Activated CD4-positive, CD25-positive, alpha-beta regulatory T cell (primary cell): ENCODE results near the gene STRBP.

Source experiments
- DNase-seq, 4 experiments: peaks; one replicate each; lab custom pipeline; 2025; lab: John Stamatoyannopoulos, UW

STRBP gene

GRCh38 chr9:123129423-123129822 is 139.0 kb downstream of the STRBP start:
- no peak for DNase-seq

DNA sequence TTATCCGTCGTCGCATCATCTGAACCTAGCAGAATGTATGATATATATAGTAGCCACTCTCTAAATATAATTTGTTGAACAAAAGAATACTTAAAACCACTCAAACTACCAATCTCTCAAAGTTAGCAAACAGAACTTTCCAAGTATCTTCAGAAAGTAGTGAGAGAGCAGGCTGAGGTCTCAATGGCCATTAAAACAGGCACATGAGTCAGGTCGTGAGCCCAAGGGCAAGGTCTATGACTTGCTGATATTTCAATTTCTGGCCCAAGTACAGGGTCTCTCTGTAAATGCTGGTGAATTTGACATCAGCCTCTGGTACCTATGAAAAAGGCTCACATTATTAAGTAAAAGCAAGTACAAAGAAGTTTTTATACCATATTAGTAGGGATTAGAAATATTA is 139.8 kb downstream of the STRBP start:
- DNase-seq = no peak

DNA sequence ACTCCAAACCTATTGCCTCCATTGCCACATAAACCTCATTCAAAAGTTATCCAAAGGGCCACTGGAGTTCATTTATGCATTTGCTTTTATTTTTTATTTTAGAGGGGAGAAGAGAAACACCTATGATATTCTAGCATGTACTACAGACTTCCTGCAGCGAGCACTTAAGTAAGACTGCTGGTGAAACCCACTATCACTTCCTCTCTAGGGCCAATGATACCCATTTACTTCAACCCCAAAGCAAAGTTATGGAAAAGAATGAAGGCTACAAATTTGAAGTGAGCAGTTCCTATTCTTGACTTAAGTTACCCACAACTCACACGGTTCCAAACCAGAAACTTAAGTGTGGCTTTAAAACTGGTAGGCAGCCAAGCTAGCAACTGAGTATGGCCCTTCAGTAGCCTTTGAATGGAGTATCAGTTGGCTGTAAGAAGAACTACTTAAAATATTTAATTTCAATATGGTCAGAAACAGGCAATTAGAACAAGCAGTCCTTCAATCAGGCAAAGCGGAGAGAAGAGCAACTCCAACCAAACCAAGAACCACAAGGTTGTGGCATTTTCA is 140.8 kb downstream of the STRBP start:
- no peak for DNase-seq

DNA sequence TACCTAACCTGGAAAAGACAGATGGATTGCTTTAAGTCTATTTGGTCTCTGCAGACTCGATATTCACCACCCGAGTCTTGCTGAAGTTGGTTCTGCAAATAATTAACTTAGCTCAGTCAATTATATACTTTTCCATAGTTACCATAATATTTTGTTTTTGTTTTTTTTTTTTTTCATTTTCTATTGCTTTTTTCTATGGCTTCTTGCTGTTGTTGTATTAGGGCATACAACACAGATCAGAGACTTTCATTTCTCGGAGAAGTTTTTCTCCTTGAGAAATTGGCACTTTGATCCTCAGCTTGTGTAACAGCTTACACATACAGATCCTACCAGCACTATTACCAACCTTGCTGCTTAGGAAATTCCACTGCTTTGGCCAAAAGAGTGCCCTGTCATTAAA is 146.9 kb downstream of the STRBP start:
- no peak for DNase-seq

- DNase-seq = no peak
Measured at GRCh38 chr9:123120953-123121352, 147.4 kb downstream of the STRBP start.

DNA sequence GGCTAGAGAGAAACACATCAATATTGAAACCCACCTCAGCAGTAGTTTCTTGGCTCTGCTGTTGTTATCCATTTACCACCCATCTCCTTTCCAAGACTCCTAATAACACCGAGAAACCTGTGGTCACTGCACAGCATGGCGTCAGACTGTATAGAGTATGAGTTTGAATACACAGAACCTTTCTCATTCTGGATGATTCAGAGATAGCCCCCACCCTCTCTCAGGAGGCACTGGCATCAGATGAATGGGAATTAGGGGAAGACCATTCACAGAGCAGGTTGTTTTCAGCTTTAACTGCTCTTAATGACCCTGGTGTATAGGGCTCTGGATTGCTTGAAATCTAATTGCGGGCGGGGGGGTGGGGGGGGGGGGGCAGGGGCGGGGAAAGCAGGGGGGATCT is 148.3 kb downstream of the STRBP start:
- no peak for DNase-seq

DNA sequence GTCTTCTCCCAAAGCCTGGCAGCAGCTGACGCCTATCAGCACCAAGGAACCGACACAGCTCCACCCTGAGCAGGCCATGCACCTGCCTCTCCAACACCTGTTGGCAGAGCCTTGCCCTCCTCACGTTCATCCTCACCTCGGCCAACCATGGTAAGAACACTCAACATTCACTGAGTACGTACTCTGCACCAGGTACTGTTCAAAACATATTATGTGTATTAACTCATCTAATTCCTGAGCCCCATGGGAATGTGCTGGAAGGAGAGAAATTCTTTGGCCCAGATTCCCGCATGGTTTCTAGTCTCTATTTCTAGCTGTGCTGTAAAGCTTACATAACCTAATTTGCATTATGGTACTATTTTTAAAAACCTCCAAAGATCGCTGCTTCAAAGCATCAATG is 148.8 kb downstream of the STRBP start:
- DNase-seq = no peak

GRCh38 chr9:123116036-123116435 is 152.3 kb downstream of the STRBP start:
- DNase-seq = no peak

- DNase-seq = no peak
Measured at GRCh38 chr9:123115146-123115913, 153.1 kb downstream of the STRBP start.

DNA sequence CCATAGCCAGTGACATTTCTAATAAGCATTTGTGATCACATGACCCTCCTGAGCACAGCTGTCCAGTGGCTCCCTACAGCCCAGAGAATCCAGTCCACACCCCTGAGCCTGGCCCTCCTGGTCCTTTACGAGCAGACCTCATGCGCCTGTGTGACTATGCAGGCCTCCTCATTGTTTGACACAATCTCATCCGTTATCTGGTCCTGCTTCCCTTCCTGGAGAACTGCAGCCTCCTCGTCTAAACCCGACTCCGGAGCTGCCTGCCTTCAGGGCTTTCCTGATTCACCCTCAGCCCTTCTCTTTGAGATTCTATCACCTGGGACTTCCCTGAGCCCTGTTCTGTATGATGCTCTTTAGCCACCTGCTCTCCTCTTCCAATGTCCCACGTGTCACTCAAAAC is 155.2 kb downstream of the STRBP start:
- no peak for DNase-seq

DNA sequence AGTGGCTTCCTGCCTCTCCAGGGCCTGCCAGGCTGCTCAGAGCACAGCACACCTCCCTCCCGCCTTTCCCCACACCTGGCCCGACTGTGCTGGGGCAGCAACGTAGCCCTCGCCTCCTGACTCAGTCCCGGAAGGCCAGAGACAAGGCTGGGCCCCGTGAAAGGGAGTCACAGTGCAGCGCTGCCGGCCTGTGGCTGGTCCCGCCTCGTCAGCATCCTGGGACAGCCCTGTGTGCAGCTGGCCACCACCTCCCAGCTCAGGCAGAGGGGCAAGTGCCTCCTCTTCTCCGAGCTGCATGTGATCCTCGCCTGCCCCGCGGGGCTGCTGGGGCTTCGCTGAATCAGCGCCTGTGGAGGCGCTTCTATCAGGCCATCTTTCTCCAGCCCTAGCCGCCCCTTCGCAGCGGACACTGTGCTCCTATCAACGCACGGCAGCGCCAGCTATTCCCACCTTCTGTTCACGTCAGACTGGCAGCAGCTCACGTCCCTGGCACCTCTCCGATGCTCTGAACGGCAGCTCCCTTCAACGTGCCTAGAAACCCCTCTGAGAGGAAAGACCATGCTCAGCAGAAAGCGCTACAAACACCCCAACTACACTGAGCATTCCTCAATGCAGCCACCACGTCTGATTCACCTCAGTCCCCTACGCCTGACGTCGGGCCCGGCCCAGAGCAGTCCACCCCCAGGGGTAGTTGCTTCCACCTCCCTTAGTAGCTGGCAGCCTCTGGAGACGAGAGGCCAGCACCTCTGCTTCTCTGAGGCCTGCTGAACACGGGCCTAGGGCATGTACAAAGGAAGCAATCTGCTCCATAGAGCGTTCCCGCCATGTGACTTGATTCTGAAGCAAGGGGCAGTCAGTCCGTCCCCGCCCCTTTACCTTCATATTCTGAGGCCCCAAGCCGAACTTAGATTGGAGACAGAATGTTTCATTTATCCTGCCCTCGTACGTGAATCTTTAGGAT is 156.1 kb downstream of the STRBP start:
- no peak for DNase-seq

DNA sequence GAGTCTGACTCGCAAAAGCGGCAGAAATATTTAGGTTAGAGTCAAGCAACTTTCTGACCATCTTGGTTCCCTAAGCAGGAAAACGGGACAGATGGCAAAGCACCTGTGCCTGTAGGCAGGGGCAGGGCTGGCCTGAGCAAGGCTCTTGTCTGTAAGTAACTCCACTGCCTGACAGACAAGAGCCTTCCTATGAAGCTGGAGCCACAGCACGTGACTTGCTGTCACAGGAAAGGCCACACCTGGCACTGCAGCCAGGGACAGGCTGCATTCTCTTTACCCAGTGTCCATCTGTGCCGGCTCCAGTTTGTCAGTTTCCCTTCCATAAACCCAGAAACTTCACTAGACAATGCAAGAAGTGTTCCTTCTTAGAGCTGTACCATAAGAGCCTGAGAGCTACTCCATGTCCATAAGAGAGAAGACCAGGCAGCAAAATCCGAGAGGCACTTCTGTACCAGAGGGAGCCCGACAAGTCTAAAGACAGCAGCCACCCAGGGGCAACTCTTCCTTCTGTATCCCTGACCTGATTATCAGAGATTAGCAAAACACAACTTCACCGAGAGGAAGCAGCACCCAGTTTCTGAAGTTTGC is 156.9 kb downstream of the STRBP start:
- no peak for DNase-seq

GRCh38 chr9:123109540-123110279 is 158.7 kb downstream of the STRBP start:
- no peak for DNase-seq

DNA sequence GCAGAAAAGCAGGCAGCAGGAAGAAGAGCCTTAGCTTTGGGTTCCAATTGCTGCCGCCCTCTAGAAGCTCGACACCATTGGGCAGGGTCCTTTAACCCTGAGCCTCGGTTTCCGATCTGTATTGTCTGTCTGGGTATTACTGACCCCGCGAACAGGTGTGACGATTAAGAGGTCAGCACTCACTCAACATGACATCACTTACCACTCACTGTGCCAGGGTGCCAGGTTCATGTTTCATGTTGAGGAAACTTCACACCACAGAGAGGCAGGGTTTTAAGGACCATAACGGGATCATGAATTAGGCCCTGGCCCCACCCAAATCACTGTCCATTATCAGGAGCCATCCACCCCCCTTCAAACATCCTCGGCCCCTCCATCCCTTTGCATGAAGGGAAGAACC is 159.4 kb downstream of the STRBP start:
- no peak for DNase-seq

DNA sequence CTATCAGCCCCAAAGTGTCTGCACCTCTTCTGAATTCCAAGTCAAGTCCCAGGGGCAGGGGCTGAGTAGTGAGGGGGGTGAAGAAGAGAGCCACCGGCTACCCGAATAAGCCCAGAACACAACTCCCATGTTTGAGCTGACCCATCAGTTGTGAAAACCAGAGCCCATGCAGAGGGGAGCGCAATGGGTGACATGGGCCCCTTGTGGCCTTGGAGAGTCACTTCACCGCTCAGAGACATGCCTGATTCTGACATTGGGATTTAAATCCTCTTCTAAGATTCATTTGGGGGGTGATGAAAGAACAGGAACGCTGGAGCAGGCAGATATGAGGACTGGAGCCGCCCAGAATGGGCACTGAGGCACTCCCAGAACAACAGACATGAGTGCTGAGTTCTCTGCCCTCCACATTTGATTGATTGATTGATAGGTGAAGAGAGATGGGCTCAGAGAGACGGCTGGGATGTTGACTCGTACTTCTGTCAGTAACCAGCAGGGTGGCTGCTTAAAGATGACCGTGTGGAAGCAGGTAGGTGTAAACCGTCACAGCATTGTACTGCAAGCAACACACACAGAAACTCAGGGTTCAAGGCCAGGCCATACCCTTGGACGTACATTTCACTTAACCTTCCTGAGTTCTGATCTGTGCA is 160.6 kb downstream of the STRBP start:
- no peak for DNase-seq

- no peak for DNase-seq
Measured at GRCh38 chr9:123105490-123105889, 162.9 kb downstream of the STRBP start.

DNA sequence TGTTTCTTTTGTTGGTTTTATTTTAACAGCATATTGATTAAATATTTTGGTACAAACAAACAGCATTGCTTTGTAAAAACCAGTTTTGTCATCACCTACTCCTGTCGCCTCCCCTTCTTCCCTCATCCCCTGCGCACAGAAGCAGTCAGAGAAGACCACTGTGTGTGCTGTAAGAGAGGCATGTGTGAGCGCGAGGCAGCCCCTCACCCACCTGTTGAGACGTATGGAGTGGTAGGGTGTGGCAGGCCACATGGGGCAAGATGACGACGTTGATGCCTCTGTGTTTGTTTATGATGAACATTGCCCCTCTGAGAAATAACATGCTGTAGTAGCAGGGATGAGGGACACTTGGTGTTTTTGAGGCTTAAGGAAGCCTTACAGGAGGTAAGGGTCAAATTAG is 163.6 kb downstream of the STRBP start:
- DNase-seq = no peak

- no peak for DNase-seq
Measured at GRCh38 chr9:123102375-123103113, 165.8 kb downstream of the STRBP start.

DNA sequence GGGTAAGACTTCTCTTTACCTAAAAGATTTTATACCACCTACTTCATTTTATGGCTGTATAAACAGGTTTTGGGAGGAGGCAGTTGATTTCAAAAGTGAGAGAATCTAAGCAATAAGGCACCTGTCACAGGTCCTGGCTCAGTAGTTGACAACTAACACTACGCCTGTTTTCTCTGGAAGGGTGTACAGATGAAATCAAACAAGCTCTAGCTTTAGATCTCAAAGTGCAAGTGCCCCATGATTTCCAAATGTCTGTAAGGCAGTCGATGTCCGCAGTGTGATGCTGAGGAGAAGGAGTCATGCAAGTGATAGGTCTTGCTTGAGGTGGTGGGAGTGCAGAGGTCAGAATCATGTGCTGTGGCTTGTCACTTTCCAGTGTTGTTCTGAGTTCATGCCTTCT is 168.8 kb downstream of the STRBP start:
- DNase-seq = no peak

DNA sequence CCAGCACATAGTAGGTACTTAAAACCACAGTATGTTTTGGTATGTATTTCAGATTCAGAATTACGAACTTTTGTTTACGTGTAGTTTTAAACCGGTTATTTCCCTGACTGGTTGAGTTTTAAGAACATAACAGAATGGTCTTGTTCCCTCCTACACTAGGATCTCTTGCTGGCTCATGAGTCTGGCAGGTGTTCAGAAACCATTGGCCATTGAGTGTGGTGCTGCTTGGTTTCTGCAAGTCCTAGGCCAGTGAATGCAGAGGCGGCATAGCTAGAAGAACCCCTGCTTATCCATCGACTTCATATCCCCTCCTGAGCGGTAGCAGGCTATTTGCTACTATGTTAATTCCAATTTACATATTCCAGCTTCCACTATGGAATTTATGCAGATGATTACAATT is 169.3 kb downstream of the STRBP start:
- DNase-seq = no peak

DNA sequence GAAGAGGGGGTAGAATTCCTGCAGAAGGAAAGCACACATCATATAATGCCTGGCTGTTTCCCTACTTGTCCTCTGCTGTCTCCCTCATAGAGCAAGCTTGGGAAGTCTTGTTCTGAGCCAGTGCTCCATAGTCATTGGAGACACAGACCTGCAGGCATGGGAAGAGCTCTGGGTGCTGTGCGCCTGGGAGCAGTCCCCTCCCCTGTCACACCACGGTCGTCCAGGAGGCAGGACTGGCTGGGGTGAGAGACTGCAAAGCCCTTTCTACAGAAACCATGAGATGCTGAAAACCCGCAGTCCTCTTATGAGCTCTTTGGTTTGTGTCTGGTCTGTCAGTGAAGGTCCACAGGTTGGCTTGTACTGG is 170.3 kb downstream of the STRBP start:
- DNase-seq = no peak
